Activated gamma-delta T cell treated with Interleukin-2 at 50 U/mL for 16 hours (primary cell): ENCODE data around the gene RPL31.

Experiments
- DNase-seq: peaks from one replicate; pipeline ENCODE4 v3.0.0-alpha.2; 2020

Gene RPL31

DNA sequence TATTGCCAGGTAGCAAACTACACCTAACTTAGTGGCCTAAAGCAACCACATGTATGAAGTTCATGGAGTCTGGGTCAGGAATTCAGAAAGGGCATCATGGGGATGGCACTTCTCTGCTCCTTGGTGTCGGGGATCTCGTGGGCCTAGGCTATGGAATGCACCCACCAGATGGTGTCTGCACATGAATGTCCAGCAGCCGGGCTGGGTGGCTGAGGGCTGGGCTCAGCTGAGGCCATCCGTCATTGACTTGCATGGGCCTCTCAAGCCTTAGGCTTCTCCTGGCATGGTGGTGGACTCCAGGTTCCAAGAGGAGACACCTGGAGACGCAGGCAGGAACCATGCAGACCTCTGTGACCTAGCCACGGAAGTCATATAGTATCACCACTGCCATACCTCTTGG lies 26.0 kb upstream of the RPL31 start:
- no peak for DNase-seq

DNA sequence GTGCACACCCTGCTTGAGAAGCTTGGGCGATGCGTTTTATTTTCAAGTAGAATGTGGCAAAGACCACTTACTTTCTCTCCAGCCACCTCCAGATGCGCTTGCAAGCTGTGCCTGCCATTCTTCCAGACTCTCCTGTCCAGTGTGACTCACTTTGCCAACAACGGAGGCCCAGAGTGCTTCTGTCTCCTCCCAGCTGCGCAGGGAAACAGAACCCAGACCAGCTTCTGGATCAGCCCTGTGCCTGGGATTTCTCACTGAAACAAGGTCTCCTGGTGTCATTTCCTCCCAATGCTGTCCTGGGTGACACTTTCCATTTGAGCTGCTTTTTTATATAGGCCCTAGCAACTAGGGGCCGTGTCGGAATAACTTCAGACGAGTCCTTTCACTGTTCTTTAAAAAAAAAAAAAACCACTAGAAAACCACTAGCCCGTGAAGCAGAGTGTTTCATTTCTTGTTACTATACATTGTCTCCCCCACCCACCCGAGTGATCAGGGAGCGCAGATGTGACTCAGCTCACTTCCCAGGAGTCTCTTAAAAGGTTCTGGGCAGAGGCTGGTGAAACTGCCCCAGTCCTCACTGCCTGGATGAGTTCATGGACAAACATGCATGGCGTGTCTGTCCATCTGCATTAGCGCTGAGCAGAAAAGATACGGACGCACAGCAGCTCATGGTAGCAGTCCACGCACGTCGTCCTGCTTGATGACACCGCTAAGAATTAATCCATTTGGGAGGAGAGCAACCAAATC lies 25.3 kb upstream of the RPL31 start:
- no peak for DNase-seq

- DNase-seq = no peak
Measured at GRCh38 chr2:100977511-100977910, 24.6 kb upstream of the RPL31 start.

- DNase-seq = no peak
Measured at GRCh38 chr2:100978582-100979191, 23.4 kb upstream of the RPL31 start.

DNA sequence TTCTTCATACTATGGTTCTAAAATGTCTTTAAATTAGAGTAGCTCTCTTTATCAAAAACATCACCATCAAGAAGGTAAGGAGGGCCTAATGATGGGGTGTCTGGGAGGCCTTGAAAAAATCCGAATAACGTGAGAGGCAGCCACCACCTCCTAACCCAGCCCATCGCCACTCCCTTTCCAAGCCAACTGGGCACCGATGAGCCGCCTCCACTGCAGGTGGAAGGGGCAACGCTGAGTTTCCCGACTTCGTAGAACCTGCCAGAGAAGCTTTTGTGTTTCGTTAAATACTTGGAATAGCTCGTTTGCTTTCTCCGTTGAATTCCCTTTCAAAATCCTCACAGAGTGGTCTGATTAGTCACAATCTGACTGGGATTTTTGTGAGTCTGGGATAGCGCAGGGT lies 22.0 kb upstream of the RPL31 start:
- DNase-seq = no peak

- no peak for DNase-seq
Measured at GRCh38 chr2:100981011-100981410, 21.1 kb upstream of the RPL31 start.

DNA sequence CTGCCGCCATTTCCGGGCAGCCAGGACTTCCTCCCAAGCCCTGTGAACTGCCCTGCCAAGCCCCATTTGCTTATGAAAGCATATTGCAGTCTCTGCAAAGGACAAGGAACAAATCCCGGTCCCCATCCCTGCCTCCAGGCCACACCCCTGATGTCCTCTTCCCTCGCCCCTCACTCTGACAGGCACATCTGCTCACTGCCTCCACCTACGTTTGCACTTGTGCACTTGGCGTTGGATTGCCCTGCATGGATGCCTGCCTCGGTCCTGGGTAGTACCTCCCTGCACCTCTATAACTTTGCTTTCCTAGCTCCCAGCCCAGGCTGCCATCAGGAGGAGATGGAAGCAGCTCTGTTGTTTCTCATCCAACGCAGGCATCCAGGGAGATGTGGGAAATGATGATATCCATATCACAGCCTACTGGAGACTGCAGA lies 19.6 kb upstream of the RPL31 start:
- DNase-seq = no peak

GRCh38 chr2:100983201-100983600 lies 18.9 kb upstream of the RPL31 start:
- no peak for DNase-seq

GRCh38 chr2:100983684-100984310 lies 18.3 kb upstream of the RPL31 start:
- DNase-seq = no peak

- peak; percentile 74 for DNase-seq
Measured at GRCh38 chr2:100984892-100985307, 17.2 kb upstream of the RPL31 start.

DNA sequence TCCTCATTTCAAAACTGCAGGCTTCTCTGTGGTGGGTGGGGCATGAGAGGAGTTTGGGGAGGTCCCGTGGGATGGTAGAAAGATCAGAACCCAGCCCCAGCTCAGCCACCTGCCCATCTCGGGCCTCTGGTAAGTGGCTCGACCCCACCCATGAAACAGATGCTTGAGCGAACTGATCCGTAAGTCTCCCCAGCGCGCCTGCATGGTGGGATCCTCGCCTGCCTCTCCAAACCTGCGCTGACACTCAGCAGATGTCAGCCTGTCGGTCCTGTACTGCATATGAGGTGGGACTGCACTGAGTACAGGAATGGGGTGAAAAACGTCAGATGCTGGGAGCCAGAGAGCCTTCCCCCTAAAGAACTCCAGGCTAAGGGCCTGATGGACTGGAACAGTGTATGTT lies 15.9 kb upstream of the RPL31 start:
- no peak for DNase-seq

- DNase-seq = no peak
Measured at GRCh38 chr2:100987536-100987935, 14.6 kb upstream of the RPL31 start.

GRCh38 chr2:100987974-100988373 lies 14.1 kb upstream of the RPL31 start:
- no peak for DNase-seq

GRCh38 chr2:100988630-100989417 lies 13.3 kb upstream of the RPL31 start:
- DNase-seq = no peak

DNA sequence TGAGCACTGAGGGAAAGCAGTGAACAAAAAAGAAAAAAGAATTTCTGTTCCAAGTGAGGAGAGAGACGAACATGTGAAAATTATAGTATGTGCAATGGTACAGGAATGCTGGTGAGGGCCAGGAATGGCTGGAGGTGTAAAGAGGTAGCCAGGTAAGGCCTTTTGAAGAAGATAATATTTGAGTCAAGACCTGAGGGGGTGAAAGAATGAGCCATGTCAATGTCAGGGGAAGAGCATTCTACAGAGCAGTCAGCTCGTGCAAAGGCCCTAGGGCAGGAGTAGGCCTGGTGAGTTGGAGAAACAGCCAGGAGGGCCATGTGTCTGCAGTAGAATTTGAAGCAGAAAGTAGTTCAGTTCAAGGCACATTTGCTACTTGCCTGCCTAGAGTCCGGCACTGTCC lies 12.4 kb upstream of the RPL31 start:
- no peak for DNase-seq

DNA sequence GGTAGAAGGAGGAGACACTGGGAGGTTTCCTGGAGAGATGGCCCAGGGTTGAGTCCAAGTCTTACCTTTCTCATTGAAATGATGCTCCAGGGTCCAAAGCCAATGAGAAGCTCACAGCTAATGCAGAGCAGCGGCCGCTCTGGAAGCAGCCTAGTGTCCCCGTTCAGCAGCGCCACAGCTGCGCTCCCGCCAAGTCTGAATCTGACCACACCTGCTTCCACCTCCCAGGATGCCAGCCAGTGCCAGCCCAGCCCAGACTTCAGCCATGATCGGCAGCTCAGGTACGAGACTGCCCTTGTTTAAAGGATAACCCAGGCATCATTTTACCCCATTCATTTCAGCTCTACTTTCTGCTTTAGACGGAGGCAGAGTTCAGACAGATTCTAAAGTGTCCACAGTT lies 11.9 kb upstream of the RPL31 start:
- no peak for DNase-seq

DNA sequence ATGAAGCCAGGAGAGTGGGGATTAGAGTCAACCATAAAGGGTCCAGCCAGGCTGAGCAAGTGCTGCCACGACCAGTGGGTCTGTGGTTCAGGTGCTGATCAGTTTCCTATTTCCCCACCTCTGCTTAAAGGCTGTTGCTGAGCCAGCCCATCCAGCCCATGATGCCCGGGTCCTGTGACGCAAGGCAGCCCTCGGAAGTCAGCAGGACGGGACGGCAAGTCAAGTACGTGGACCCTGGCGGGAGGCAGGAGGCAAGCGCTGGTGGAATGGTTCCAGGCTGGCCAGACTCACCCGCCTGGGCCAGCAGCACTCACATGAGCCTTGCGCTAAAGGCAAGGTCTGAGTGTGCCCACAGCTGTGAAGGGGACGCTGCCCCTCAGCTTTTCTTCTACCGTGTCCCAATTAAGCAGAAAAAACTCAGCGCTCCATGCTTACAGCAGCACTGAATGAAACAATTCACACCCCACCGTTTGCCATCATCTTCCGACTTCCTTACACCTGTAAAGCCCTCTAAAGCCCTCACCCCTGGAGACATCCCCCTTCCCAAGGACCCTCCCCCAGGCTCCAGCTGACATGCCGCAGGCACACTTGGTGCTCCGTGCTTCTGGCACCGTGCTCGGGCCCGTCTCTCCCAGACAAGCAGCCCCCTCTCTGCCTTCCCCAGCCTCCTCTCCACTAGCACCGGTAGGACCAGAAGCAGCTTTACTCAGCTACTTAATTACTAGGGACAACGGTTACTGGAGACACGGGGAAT lies 11.3 kb upstream of the RPL31 start:
- no peak for DNase-seq

- DNase-seq = no peak
Measured at GRCh38 chr2:100991404-100991773, 10.7 kb upstream of the RPL31 start.

- no peak for DNase-seq
Measured at GRCh38 chr2:100992262-100992661, 9.8 kb upstream of the RPL31 start.

- no peak for DNase-seq
Measured at GRCh38 chr2:100993294-100993693, 8.8 kb upstream of the RPL31 start.

GRCh38 chr2:100995309-100996075 lies 6.6 kb upstream of the RPL31 start:
- DNase-seq = no peak
